Keratinocyte (primary cell): ENCODE measurements around the gene DMRTB1.

Experiments
- CTCF ChIP-seq, 3 experiments: IDR thresholded peaks in 1 of 3; conservative IDR thresholded peaks in 1 of 3; optimal IDR thresholded peaks in 1 of 3; 2 replicates in 2 of 3; 3 replicates in 1 of 3; pipeline versions ENCODE3 to v1.5.1; 2011; ENCODE audit warnings: low read length in 3 of 3, mild to moderate bottlenecking in 3 of 3, moderate library complexity in 2 of 3, control low read depth in 1 of 3, inconsistent platforms in 1 of 3; ENCODE audit not compliant: insufficient read depth in 2 of 3; ENCODE audit errors: extremely low read depth in 1 of 3
- EZH2 ChIP-seq: IDR thresholded peaks from one replicate; pipeline ENCODE4 v1.6.1; 2012; ENCODE audit warnings: inconsistent platforms, mild to moderate bottlenecking, low read length, moderate library complexity

GRCh38 chr1:53430779-53431178 is 28.4 kb upstream of the DMRTB1 start:
- no peak for TF ChIP-seq CTCF (optimal IDR thresholded peaks at IDR 0.05 in 1 of 3, IDR thresholded peaks at IDR 0.05 in 1 of 3, conservative IDR thresholded peaks at IDR 0.05 in 1 of 3; ENCODE audit: extremely low read depth in 1 of 3, insufficient read depth in 2 of 3, low read length in 3 of 3)
- TF ChIP-seq EZH2: no peak
